Fibroblast of the aortic adventitia (primary cell): ENCODE results near the gene IL17REL. TPM values are rescaled to one million over a fixed set of nuclear protein-coding genes. Genes with fewer than 3 reads are reported as not detected.

Source experiments
- DNase-seq: peaks from one replicate; pipeline ENCODE4 v3.0.0-alpha.2; 2010; ENCODE audit warnings: low read depth
- H3K4me3 ChIP-seq: 2 replicates; pipeline ENCODE4 v1.5.1; 2011; ENCODE audit warnings: low read depth, mild to moderate bottlenecking, control low read depth, low read length, moderate library complexity
- total RNA-seq: library from RNA; depleted of rRNA; stranded (reverse); fragments of >200 nt; gene quantifications from 2 replicates; pipeline ENCODE4 v1.2.3, GENCODE V29; 2012; ENCODE audit warnings: low replicate concordance
- TF ChIP-seq, protein P1 (sequence below): IDR thresholded peaks from 2 replicates; pipeline ENCODE4 v1.5.1; 2011; ENCODE audit warnings: mild to moderate bottlenecking, low read length, control low read depth, inconsistent platforms; ENCODE audit not compliant: insufficient read depth

IL17REL gene
- total RNA-seq, 1 donor: not detected

DNA sequence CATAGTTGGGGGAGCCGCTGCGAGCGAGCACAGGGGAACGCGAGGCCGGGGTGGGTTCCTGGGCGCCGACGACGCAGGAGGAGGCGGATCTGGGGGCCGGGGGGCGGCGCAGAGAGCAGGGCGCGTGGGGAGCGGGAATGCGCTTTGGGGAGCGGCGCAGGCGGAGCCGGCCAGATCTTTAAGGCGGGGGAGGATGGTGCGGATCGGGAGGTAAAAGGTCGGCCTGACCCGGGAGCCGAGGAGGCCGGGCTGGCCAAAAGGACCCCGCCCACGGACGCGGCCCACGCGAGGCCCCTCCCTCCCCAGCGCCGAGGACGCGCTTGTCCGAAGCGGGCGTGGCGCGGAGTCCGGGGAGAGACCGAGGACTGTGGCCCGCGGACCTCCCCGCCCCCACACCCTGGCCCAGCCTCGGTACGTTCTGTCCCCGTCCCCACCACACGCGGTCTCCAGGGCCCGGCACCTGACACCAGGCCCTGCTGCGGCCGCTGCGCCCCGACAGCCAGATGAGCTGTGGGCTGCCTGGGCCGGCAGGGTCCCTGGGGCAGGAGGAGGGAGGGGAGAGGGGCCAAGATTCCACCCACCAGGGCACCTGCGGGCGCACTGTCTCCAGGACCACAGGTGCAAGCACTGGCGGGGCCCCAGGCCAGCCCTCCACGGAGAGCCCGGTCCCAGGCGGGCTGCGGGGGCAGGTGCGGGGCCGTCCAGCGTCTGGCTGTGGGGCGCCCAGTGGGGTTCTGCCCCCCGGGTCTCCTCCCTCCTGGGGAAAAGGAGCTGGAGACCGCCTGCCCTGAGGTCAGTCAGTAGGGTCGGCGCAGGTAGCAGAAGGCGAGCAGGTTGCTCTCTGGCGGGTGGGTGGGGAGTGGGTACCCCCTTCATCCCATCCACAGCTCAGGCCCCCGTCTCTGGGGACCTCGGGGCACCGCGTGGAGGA, 41.1 kb downstream of the IL17REL start:
- peak; percentile 50 for DNase-seq
- H3K4me3 ChIP-seq: peak overlapping the region; percentile 60
- TF ChIP-seq, protein P1, sequence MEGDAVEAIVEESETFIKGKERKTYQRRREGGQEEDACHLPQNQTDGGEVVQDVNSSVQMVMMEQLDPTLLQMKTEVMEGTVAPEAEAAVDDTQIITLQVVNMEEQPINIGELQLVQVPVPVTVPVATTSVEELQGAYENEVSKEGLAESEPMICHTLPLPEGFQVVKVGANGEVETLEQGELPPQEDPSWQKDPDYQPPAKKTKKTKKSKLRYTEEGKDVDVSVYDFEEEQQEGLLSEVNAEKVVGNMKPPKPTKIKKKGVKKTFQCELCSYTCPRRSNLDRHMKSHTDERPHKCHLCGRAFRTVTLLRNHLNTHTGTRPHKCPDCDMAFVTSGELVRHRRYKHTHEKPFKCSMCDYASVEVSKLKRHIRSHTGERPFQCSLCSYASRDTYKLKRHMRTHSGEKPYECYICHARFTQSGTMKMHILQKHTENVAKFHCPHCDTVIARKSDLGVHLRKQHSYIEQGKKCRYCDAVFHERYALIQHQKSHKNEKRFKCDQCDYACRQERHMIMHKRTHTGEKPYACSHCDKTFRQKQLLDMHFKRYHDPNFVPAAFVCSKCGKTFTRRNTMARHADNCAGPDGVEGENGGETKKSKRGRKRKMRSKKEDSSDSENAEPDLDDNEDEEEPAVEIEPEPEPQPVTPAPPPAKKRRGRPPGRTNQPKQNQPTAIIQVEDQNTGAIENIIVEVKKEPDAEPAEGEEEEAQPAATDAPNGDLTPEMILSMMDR: no peak

- peak overlapping the region; percentile 60 for H3K4me3 ChIP-seq
- TF ChIP-seq, protein P1: no peak
- peak; percentile 88 for DNase-seq
Measured at GRCh38 chr22:49970528-49971231, 41.9 kb downstream of the IL17REL start.

GRCh38 chr22:49969751-49970527, 42.6 kb downstream of the IL17REL start:
- TF ChIP-seq, protein P1: no peak
- DNase-seq: no peak
- no peak overlapping the region for H3K4me3 ChIP-seq

DNA sequence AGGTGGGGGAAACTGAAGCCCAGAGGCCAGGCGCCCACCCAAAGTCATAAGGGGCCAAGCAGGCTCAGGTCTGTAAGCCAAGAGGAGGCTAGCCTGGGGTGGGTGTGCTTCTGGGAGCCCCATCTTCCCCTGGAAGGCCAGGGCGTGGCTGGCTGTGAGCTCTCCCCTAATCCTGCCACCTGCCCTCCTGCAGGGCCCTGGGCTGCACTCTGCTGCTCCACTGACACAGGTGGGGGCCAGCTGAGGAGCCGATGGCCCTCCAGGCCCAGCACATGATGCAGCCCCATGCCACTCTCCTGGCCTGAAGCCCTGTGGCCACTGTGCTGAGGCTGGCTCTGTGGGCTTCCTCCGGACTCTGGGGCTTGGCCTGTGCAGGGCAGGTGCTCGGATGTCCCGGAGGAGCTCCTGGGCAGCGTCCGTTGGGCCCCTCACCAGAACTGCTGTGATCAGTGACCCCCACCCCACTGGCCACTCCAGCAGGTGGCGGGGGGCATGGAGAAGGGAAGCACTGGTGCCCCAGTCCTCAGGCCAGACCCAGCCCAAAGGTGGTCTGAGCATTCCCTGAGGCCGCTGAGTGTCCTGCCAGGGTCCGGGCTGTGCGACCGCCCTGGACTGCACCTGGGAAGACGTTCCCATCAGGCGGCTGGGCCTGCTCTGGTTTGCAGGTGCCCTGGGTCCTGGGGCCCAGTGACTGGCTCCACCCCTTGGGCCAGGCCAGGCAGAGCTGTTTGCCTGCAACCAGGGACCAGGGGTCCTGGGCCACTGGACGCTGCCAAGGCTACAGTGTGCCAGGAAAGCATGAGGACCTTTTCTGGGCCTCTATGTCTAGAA, 43.5 kb downstream of the IL17REL start:
- no peak overlapping the region for H3K4me3 ChIP-seq
- TF ChIP-seq, protein P1: no peak
- DNase-seq: no peak

DNA sequence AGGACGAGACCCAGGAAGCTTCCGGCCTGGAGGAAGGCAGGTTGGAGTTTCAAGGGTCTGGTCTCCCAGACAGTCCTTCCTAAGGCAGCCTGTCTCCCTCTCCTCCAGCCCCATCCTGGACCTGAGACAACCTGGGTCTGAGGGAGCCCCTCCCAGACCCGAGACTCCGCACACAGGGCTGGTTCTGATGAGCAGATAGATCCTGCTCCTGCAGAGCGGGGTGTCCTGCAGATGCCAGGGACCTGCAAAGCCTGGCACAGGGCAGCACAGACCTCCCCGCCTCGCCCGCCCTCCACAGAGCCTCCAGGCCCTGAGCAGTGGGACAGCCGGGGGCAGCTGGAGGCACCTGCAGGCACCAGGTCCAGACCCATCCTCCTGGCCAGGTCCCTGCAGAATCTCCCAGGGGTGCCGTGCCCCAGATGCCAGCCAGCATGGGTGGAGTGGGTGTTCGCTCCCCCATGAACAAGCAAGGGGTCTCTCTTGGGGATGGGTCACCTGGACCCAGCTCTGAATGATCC, 44.2 kb downstream of the IL17REL start:
- TF ChIP-seq, protein P1: no peak
- no peak for DNase-seq
- no peak overlapping the region for H3K4me3 ChIP-seq
